GM10248 (cell line): Measurements from ENCODE around the gene DBT.

ENCODE experiments used
- CTCF ChIA-PET: fragments of 300-600 bp; sonication (Branson Sonifier 250); formaldehyde crosslinking; extraction: SDS; loops from one replicate; lab custom pipeline; 2021; ENCODE audit warnings: antibody characterized with exemption; lab: Yijun Ruan, JAX
- POLR2A ChIA-PET: fragments of 350-650 bp; sonication (Branson Sonifier 250); formaldehyde crosslinking; extraction: SDS; loops from one replicate; lab custom pipeline; 2020; ENCODE audit warnings: antibody characterized with exemption; lab: Yijun Ruan, JAX
- DNase-seq: peaks from one replicate; pipeline ENCODE4 v3.0.0; 2012; ENCODE audit errors: extremely low spot score
- CTCF ChIP-seq: IDR thresholded peaks from 2 replicates; pipeline ENCODE4 v1.5.1; 2012; ENCODE audit warnings: mild to moderate bottlenecking, low read depth; ENCODE audit errors: extremely low read depth, missing control alignments, control extremely low read depth

The DBT gene

GRCh38 chr1:100252901-100253300 lies 3.3 kb upstream of the DBT start:
- ChIA-PET POLR2A (no interaction called here), CTCF (no interaction called here)
- DNase-seq: no peak
- no peak for TF ChIP-seq CTCF

GRCh38 chr1:100250807-100251206 lies 1.2 kb upstream of the DBT start:
- ChIA-PET CTCF (interaction anchor here (1.5 to 1.7 kb wide), 2 partner anchors 15 to 16 kb away, joined by 3 to 5 read pairs; partner anchors contain the start of gene RTCA), POLR2A (no interaction called here)
- TF ChIP-seq CTCF: no peak
- no peak for DNase-seq

GRCh38 chr1:100250264-100250663 lies 630 bp upstream of the DBT start:
- no peak for DNase-seq
- no peak for TF ChIP-seq CTCF
- CTCF ChIA-PET: interaction anchor here (0.9 to 1.7 kb wide), 7 partner anchors 12 to 205 kb away, joined by 3 to 5 read pairs (median 4); no protein-coding TSS in a partner anchor
- POLR2A ChIA-PET: interaction anchor here (1.4 kb wide), 1 partner anchor 16 kb away, joined by 13 read pairs; the partner anchor contains the start of gene RTCA

GRCh38 chr1:100249155-100249536 lies 488 bp downstream of the DBT start:
- POLR2A ChIA-PET: interaction anchor here (1.4 kb wide), 1 partner anchor 17 kb away, joined by 13 read pairs; the partner anchor contains the start of gene RTCA
- DNase-seq: no peak
- CTCF ChIA-PET: interaction anchor here (0.9 to 1.7 kb wide), 10 partner anchors 11 to 210 kb away, joined by 3 to 5 read pairs (median 4); no protein-coding TSS in a partner anchor
- TF ChIP-seq CTCF: no peak

GRCh38 chr1:100246738-100247137 lies 2.9 kb downstream of the DBT start:
- no peak for TF ChIP-seq CTCF
- DNase-seq: no peak
- ChIA-PET CTCF (no interaction called here), POLR2A (interaction anchor here (0.7 kb wide), 1 partner anchor 96 kb away, joined by 3 read pairs; no protein-coding TSS in a partner anchor)

- ChIA-PET POLR2A (no interaction called here), CTCF (interaction anchor here (1.8 kb wide), 1 partner anchor 14 kb away, joined by 4 read pairs; no protein-coding TSS in a partner anchor)
- DNase-seq: no peak
- TF ChIP-seq CTCF: no peak
These were observed 9.0 kb downstream of the DBT start for GRCh38 chr1:100240631-100241030.
